Activated CD4-positive, alpha-beta memory T cell treated with anti-CD3 and anti-CD28 coated beads, Interleukin-2, amount 10 ng/mL, durations not matched to agents 7 days and 5 days (primary cell): Measurements from ENCODE around the gene LRRC8C. TPM values are rescaled to one million over a fixed set of nuclear protein-coding genes. Genes with fewer than 3 reads are reported as not detected.
A peak's percentile ranks its signal among the peaks of the same experiment; 100 is the strongest.

Experiments
- CTCF ChIA-PET: fragments of 350-600 bp; sonication (Branson Sonifier 250); formaldehyde crosslinking; loops from one replicate; lab custom pipeline; 2021; ENCODE audit warnings: antibody characterized with exemption, inconsistent platforms; lab: Charles Lee
- POLR2A ChIA-PET: fragments of 350-600 bp; sonication (Branson Sonifier 250); formaldehyde crosslinking; loops from one replicate; lab custom pipeline; 2021; ENCODE audit warnings: antibody characterized with exemption; lab: Charles Lee
- DNase-seq: peaks from one replicate; pipeline ENCODE4 v3.0.0-alpha.2; 2020
- H3K27ac Mint-ChIP-seq: one replicate; pipeline ENCODE4 v1.8.0; 2021; ENCODE audit warnings: mild to moderate bottlenecking, mixed read lengths
- H3K27me3 Mint-ChIP-seq: one replicate; pipeline ENCODE4 v1.8.0; 2021; ENCODE audit warnings: mixed read lengths
- H3K36me3 Mint-ChIP-seq: one replicate; pipeline ENCODE4 v1.8.0; 2021; ENCODE audit warnings: low read depth, mixed read lengths
- H3K4me1 Mint-ChIP-seq: one replicate; pipeline ENCODE4 v1.8.0; 2021; ENCODE audit warnings: mixed read lengths
- H3K4me3 Mint-ChIP-seq: one replicate; pipeline ENCODE4 v1.8.0; 2021; ENCODE audit warnings: mild to moderate bottlenecking, mixed read lengths
- H3K9me3 Mint-ChIP-seq: one replicate; pipeline ENCODE4 v1.8.0; 2021; ENCODE audit warnings: mixed read lengths
- total RNA-seq, 2 experiments: library from RNA; stranded (reverse); gene quantifications; one replicate each; pipeline ENCODE4 v1.2.3, GENCODE V29; 2021

Gene LRRC8C
- total RNA-seq, 2 experiments from 2014 or later, result 52.5 to 55.6 TPM

GRCh38 chr1:89712420-89712819 lies 79.5 kb downstream of the LRRC8C start:
- H3K36me3 Mint-ChIP-seq, result peaks cover 89% of the 10 kb centered on the region
- CTCF ChIA-PET, result interaction anchor here (0.7 kb wide), 1 partner anchor 51 kb away, joined by 3 read pairs; no protein-coding TSS in a partner anchor
- no peaks in the 10 kb centered on the region for H3K27me3 Mint-ChIP-seq
- H3K9me3 Mint-ChIP-seq, result no peaks in the 10 kb centered on the region
- no peak for DNase-seq
- H3K27ac Mint-ChIP-seq, result no peak overlapping the region
- H3K4me3 Mint-ChIP-seq, result no peak overlapping the region
- POLR2A ChIA-PET, result interaction anchor here (1.0 kb wide), 1 partner anchor 101 kb away, joined by 3 read pairs; no protein-coding TSS in a partner anchor
- peaks cover 34% of the 10 kb centered on the region for H3K4me1 Mint-ChIP-seq

DNA sequence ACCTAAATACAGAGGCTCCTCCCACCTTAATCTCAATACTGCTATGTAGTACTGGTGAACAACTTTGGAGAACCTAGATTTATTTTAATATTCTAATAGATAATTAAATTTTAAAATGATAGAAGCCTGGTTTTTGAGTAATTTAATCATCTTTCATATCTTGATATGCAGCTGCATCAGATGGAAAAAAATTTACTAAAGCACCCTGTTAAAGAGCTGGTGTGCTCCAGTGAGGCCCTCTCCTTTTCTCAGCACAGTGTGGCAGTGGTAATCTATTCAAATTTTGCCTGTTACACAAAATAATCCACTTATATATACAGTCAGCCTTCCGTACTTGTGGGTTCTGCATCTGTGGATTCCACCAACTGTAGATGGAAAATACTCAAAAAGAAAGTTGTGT lies 82.8 kb downstream of the LRRC8C start:
- DNase-seq, result no peak
- CTCF ChIA-PET, result no interaction called here
- Mint-ChIP-seq H3K27ac (no peak overlapping the region), H3K4me3 (no peak overlapping the region), H3K36me3 (peaks cover 73% of the 10 kb centered on the region), H3K4me1 (peaks cover 62% of the 10 kb centered on the region), H3K27me3 (no peaks in the 10 kb centered on the region), H3K9me3 (no peaks in the 10 kb centered on the region)
- POLR2A ChIA-PET, result interaction anchor here (1.6 to 6.6 kb wide), 2 partner anchors 17 to 20 kb away, joined by 3 to 33 read pairs; no protein-coding TSS in a partner anchor

GRCh38 chr1:89719502-89720306 lies 86.8 kb downstream of the LRRC8C start:
- POLR2A ChIA-PET, result interaction anchor here (0.7 to 6.6 kb wide), 29 partner anchors 9 to 447 kb away, joined by 3 to 103 read pairs (median 6); partner anchors contain the start of genes GBP5 and LRRC8C
- H3K4me1 Mint-ChIP-seq, result peaks cover 88% of the 10 kb centered on the region
- peaks cover 2% of the 10 kb centered on the region for H3K9me3 Mint-ChIP-seq
- no peak for DNase-seq
- peaks cover 60% of the 10 kb centered on the region for H3K36me3 Mint-ChIP-seq
- CTCF ChIA-PET, result interaction anchor here (0.7 to 5.1 kb wide), 14 partner anchors 8 to 236 kb away, joined by 3 to 69 read pairs (median 5); partner anchors contain the start of gene LRRC8C
- H3K4me3 Mint-ChIP-seq, result peak overlapping the region; percentile 61
- no peaks in the 10 kb centered on the region for H3K27me3 Mint-ChIP-seq
- H3K27ac Mint-ChIP-seq, result peak overlapping the region; percentile 97

- Mint-ChIP-seq H3K9me3 (peaks cover 2% of the 10 kb centered on the region), H3K27ac (peak overlapping the region; percentile 97), H3K36me3 (peaks cover 62% of the 10 kb centered on the region), H3K4me3 (peak overlapping the region; percentile 14), H3K4me1 (peaks cover 94% of the 10 kb centered on the region), H3K27me3 (no peaks in the 10 kb centered on the region)
- ChIA-PET CTCF (interaction anchor here (1.0 to 5.1 kb wide), 9 partner anchors 23 to 112 kb away, joined by 3 to 69 read pairs (median 9); partner anchors contain the start of gene LRRC8C), POLR2A (interaction anchor here (0.6 to 6.6 kb wide), 17 partner anchors 10 to 771 kb away, joined by 3 to 103 read pairs (median 12); partner anchors contain the start of gene LRRC8C)
- DNase-seq, result no peak
Measured at GRCh38 chr1:89720839-89721238, 87.9 kb downstream of the LRRC8C start.

GRCh38 chr1:89721351-89721750 lies 88.4 kb downstream of the LRRC8C start:
- Mint-ChIP-seq H3K4me1 (peaks cover 96% of the 10 kb centered on the region), H3K4me3 (peak overlapping the region; percentile 19), H3K27me3 (no peaks in the 10 kb centered on the region), H3K9me3 (peaks cover 2% of the 10 kb centered on the region), H3K36me3 (peaks cover 64% of the 10 kb centered on the region), H3K27ac (peak overlapping the region; percentile 97)
- ChIA-PET CTCF (interaction anchor here (1.0 to 5.1 kb wide), 6 partner anchors 34 to 113 kb away, joined by 3 to 69 read pairs (median 12); partner anchors contain the start of gene LRRC8C), POLR2A (interaction anchor here (0.6 to 6.6 kb wide), 14 partner anchors 10 to 771 kb away, joined by 3 to 103 read pairs (median 23); partner anchors contain the start of gene LRRC8C)
- peak; percentile 46 for DNase-seq

DNA sequence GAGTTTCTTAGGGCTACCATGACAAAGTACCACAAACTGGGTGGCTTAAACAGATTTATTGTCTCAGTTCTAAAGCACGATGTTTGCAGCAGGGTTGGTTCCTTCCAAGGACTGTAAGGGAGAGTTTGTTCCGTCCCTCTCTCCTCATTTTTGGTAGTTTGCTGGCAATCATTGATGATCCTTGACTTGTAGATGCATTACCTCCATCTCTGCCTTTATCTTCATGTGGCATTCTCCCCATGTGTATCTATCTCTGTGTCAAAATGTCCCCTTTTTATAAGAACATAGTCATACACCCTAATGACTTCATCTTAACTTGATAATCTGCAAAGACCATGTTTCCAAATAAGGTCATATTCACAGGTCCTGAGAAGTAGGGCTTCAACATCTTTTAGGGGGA lies 90.2 kb downstream of the LRRC8C start:
- peaks cover 2% of the 10 kb centered on the region for H3K9me3 Mint-ChIP-seq
- H3K27ac Mint-ChIP-seq, result peak overlapping the region; percentile 90
- CTCF ChIA-PET, result interaction anchor here (1.1 to 3.7 kb wide), 3 partner anchors 40 to 115 kb away, joined by 3 to 17 read pairs (median 6); no protein-coding TSS in a partner anchor
- H3K4me1 Mint-ChIP-seq, result peaks cover 97% of the 10 kb centered on the region
- no peaks in the 10 kb centered on the region for H3K27me3 Mint-ChIP-seq
- no peak overlapping the region for H3K4me3 Mint-ChIP-seq
- H3K36me3 Mint-ChIP-seq, result peaks cover 69% of the 10 kb centered on the region
- POLR2A ChIA-PET, result interaction anchor here (1.0 to 6.5 kb wide), 6 partner anchors 18 to 114 kb away, joined by 3 to 34 read pairs (median 16); partner anchors contain the start of gene LRRC8C
- no peak for DNase-seq

- ChIA-PET CTCF (interaction anchor here (0.9 to 3.7 kb wide), 4 partner anchors 39 to 115 kb away, joined by 3 to 17 read pairs (median 4); no protein-coding TSS in a partner anchor), POLR2A (interaction anchor here (1.0 to 6.5 kb wide), 13 partner anchors 10 to 120 kb away, joined by 3 to 34 read pairs (median 7); partner anchors contain the start of gene LRRC8C)
- Mint-ChIP-seq H3K27me3 (no peaks in the 10 kb centered on the region), H3K4me3 (no peak overlapping the region), H3K27ac (peak overlapping the region; percentile 90), H3K4me1 (peaks cover 97% of the 10 kb centered on the region), H3K36me3 (peaks cover 75% of the 10 kb centered on the region), H3K9me3 (peaks cover 2% of the 10 kb centered on the region)
- no peak for DNase-seq
Measured at GRCh38 chr1:89723863-89724262, 90.9 kb downstream of the LRRC8C start.

DNA sequence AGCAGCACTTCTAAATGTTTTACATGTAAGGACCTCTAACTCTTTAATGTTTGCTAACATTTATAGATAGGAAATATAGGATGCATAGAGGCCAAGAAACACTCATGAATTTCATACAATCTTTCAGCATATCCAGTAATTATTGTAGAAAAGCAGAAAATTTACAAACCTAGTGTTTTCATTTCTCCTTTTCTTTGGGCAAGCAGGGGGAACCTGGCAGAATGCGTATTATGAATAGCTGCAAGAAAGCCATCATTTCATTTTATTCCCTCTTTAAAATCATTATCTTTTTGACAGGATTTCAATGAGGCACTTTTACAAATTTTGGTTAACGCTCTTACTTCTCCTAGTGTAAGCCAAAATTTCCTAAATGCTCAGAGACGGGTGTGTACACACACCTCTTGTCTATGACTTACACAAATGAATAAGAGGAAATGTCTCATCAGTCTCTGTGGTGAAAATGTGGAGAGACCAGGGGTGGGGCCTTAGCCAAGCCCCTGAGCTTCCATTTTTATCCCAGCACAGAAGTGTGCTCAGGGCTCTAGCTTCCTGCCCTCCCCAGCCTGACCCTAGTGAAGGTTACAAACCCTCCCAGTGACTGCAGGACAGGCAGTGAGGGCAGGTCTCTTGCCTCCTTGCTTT lies 91.6 kb downstream of the LRRC8C start:
- peak overlapping the region; percentile 9 for H3K4me3 Mint-ChIP-seq
- DNase-seq, result peak; percentile 77
- peaks cover 2% of the 10 kb centered on the region for H3K9me3 Mint-ChIP-seq
- H3K36me3 Mint-ChIP-seq, result peaks cover 77% of the 10 kb centered on the region
- peak overlapping the region; percentile 90 for H3K27ac Mint-ChIP-seq
- ChIA-PET CTCF (interaction anchor here (0.7 to 3.7 kb wide), 6 partner anchors 33 to 361 kb away, joined by 3 to 17 read pairs (median 3); no protein-coding TSS in a partner anchor), POLR2A (interaction anchor here (1.0 to 6.5 kb wide), 16 partner anchors 10 to 120 kb away, joined by 3 to 34 read pairs (median 6); partner anchors contain the start of gene LRRC8C)
- peaks cover 96% of the 10 kb centered on the region for H3K4me1 Mint-ChIP-seq
- no peaks in the 10 kb centered on the region for H3K27me3 Mint-ChIP-seq

GRCh38 chr1:89725011-89725370 lies 92.1 kb downstream of the LRRC8C start:
- H3K36me3 Mint-ChIP-seq, result peaks cover 76% of the 10 kb centered on the region
- peaks cover 91% of the 10 kb centered on the region for H3K4me1 Mint-ChIP-seq
- CTCF ChIA-PET, result interaction anchor here (0.7 to 3.7 kb wide), 5 partner anchors 33 to 362 kb away, joined by 3 to 17 read pairs (median 3); no protein-coding TSS in a partner anchor
- H3K27ac Mint-ChIP-seq, result peak overlapping the region; percentile 90
- H3K9me3 Mint-ChIP-seq, result peaks cover 2% of the 10 kb centered on the region
- DNase-seq, result no peak
- POLR2A ChIA-PET, result interaction anchor here (1.0 to 6.5 kb wide), 14 partner anchors 16 to 121 kb away, joined by 3 to 34 read pairs (median 7); partner anchors contain the start of gene LRRC8C
- peak overlapping the region; percentile 9 for H3K4me3 Mint-ChIP-seq
- H3K27me3 Mint-ChIP-seq, result no peaks in the 10 kb centered on the region

DNA sequence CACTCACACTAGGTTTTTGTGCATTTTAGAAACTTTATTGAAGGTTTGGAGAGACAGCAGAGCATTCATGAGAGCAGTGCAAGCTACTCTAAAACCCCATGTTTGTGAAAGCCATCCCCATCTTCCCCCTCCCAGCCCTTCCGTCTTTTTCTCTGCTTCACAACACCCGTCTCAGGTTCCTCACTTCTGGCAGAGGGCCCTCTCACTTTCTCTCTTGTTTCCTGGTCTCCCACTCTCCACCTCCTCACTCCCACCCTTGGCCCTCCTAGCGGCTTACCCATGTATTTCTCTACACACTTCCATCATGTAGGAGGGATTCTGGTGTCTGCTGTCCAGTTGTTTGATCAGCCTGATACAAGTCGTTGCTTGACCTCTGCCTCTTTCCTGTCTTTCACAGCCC lies 92.7 kb downstream of the LRRC8C start:
- ChIA-PET POLR2A (interaction anchor here (1.9 to 6.5 kb wide), 5 partner anchors 8 to 117 kb away, joined by 4 to 34 read pairs (median 17); partner anchors contain the start of gene LRRC8C), CTCF (interaction anchor here (1.6 to 3.7 kb wide), 2 partner anchors 37 to 120 kb away, joined by 4 to 17 read pairs; no protein-coding TSS in a partner anchor)
- Mint-ChIP-seq H3K36me3 (peaks cover 71% of the 10 kb centered on the region), H3K27me3 (no peaks in the 10 kb centered on the region), H3K4me1 (peaks cover 86% of the 10 kb centered on the region), H3K27ac (peak overlapping the region; percentile 90), H3K4me3 (no peak overlapping the region), H3K9me3 (peaks cover 2% of the 10 kb centered on the region)
- DNase-seq, result no peak

GRCh38 chr1:89727517-89728312 lies 94.8 kb downstream of the LRRC8C start:
- Mint-ChIP-seq H3K27ac (peak overlapping the region; percentile 57), H3K9me3 (peaks cover 2% of the 10 kb centered on the region), H3K36me3 (peaks cover 72% of the 10 kb centered on the region), H3K4me1 (peaks cover 89% of the 10 kb centered on the region), H3K27me3 (no peaks in the 10 kb centered on the region), H3K4me3 (peak overlapping the region; percentile 48)
- POLR2A ChIA-PET, result interaction anchor here (0.9 to 6.5 kb wide), 8 partner anchors 8 to 119 kb away, joined by 3 to 34 read pairs (median 6); partner anchors contain the start of gene LRRC8C
- CTCF ChIA-PET, result interaction anchor here (0.8 to 1.6 kb wide), 2 partner anchors 8 to 122 kb away, joined by 3 to 4 read pairs; no protein-coding TSS in a partner anchor
- DNase-seq, result no peak
